ENCODE results near the gene BST1. TPM values are rescaled to one million over a fixed set of nuclear protein-coding genes. Genes with fewer than 3 reads are reported as not detected.

The BST1 gene
- total RNA-seq: 2.7 TPM
- long read RNA-seq, partial matches to known transcripts: 0 of 3 reads
- long read RNA-seq, other reads (novel, unspliced or antisense): 1 of 3 reads

GRCh38 chr4:15702941-15703403, at the start of gene BST1:
Gene BST1, plus strand, starts transcription at chr4:15703065. Its CDS starts 80 bp downstream, at chr4:15703145.
- DNase-seq: peak; percentile 75
- no peaks in the 10 kb centered on the region for H3K9me3 ChIP-seq (replicated peaks)
- H3K27ac ChIP-seq (replicated peaks): peak within 1 kb of the TSS; percentile 68
- no peaks in the 10 kb centered on the region for H3K36me3 ChIP-seq
- TF ChIP-seq CTCF (IDR thresholded peaks at IDR 0.05; ENCODE audit: borderline replicate concordance): no peak
- peak within 1 kb of the TSS; percentile 70 for H3K4me3 ChIP-seq
- H3K27me3 ChIP-seq (ENCODE audit: low read depth): no peaks in the 10 kb centered on the region
- H3K4me1 ChIP-seq: peaks cover 22% of the 10 kb centered on the region
- intact Hi-C loops (cut with micrococcal nuclease): no loop called here

GRCh38 chr4:15653420-15653819, 49.4 kb upstream of the BST1 start:
- no peaks in the 10 kb centered on the region for H3K36me3 ChIP-seq
- DNase-seq: no peak
- H3K4me1 ChIP-seq: peaks cover 72% of the 10 kb centered on the region
- H3K27ac ChIP-seq (replicated peaks): peak overlapping the region; percentile 99
- TF ChIP-seq CTCF (IDR thresholded peaks at IDR 0.05; ENCODE audit: borderline replicate concordance): no peak
- intact Hi-C loops (cut with micrococcal nuclease): no loop called here
- H3K27me3 ChIP-seq (ENCODE audit: low read depth): no peaks in the 10 kb centered on the region
- peak overlapping the region; percentile 82 for H3K4me3 ChIP-seq
- no peaks in the 10 kb centered on the region for H3K9me3 ChIP-seq (replicated peaks)

GRCh38 chr4:15653864-15654592, 48.8 kb upstream of the BST1 start:
- Histone ChIP-seq H3K36me3 (no peaks in the 10 kb centered on the region), H3K27ac (replicated peaks) (peak overlapping the region; percentile 99), H3K4me1 (peaks cover 66% of the 10 kb centered on the region), H3K27me3 (ENCODE audit: low read depth) (no peaks in the 10 kb centered on the region), H3K9me3 (replicated peaks) (no peaks in the 10 kb centered on the region), H3K4me3 (peak overlapping the region; percentile 82)
- no peak for DNase-seq
- no peak for TF ChIP-seq CTCF (IDR thresholded peaks at IDR 0.05; ENCODE audit: borderline replicate concordance)
- intact Hi-C loops (cut with micrococcal nuclease): no loop called here

GRCh38 chr4:15654593-15655222, 48.2 kb upstream of the BST1 start:
- Histone ChIP-seq H3K27ac (replicated peaks) (peak overlapping the region; percentile 99), H3K4me3 (peak overlapping the region; percentile 82), H3K27me3 (ENCODE audit: low read depth) (no peaks in the 10 kb centered on the region), H3K9me3 (replicated peaks) (no peaks in the 10 kb centered on the region), H3K36me3 (no peaks in the 10 kb centered on the region), H3K4me1 (peaks cover 59% of the 10 kb centered on the region)
- intact Hi-C loops (cut with micrococcal nuclease): no loop called here
- TF ChIP-seq CTCF (IDR thresholded peaks at IDR 0.05; ENCODE audit: borderline replicate concordance): no peak
- peak; percentile 54 for DNase-seq

GRCh38 chr4:15655223-15656037, 47.4 kb upstream of the BST1 start, which contains the start of gene FBXL5:
Gene FBXL5, minus strand, starts transcription at chr4:15655357. Its CDS starts 70 bp downstream, at chr4:15655287.
- Histone ChIP-seq H3K4me3 (peak within 1 kb of the TSS; percentile 82), H3K27ac (replicated peaks) (peak within 1 kb of the TSS; percentile 99), H3K4me1 (peaks cover 52% of the 10 kb centered on the region), H3K27me3 (ENCODE audit: low read depth) (no peaks in the 10 kb centered on the region), H3K9me3 (replicated peaks) (no peaks in the 10 kb centered on the region), H3K36me3 (no peaks in the 10 kb centered on the region)
- intact Hi-C loops (cut with micrococcal nuclease): no loop called here
- TF ChIP-seq CTCF (IDR thresholded peaks at IDR 0.05; ENCODE audit: borderline replicate concordance): no peak
- peak; percentile 82 for DNase-seq

Measured in left ventricle myocardium inferior (tissue), 1 donor.